OCI-LY1 (cell line): ENCODE measurements around the gene NEURL1.
"Not testable (repeated sequence)": the region's sequence is repeated elsewhere in the genome, so short reads cannot be mapped to it uniquely, and the experiment has no call there.

Experiments used
- H2AFZ ChIP-seq: fragments of 200-600 bp; sonication (generic), shearing (Covaris generic); 2 replicates; pipeline ENCODE4 v1.6.0; 2014; ENCODE audit warnings: antibody characterized with exemption, mild to moderate bottlenecking, low read length
- H3F3A ChIP-seq: fragments of 200-600 bp; sonication (generic), shearing (Covaris generic); 2 replicates; pipeline ENCODE4 v1.6.0; 2014; ENCODE audit warnings: mild to moderate bottlenecking, antibody characterized with exemption, low read length, moderate library complexity; ENCODE audit not compliant: insufficient read depth
- H3K27ac ChIP-seq: fragments of 200-600 bp; sonication (generic); 2 replicates; pipeline ENCODE4 v1.5.1; 2014; ENCODE audit warnings: low read length, mixed run types, mild to moderate bottlenecking, low read depth; ENCODE audit not compliant: poor library complexity, severe bottlenecking
- H3K27me3 ChIP-seq: fragments of 200-600 bp; sonication (generic); 2 replicates; pipeline ENCODE4 v1.6.0; 2014; ENCODE audit warnings: antibody characterized with exemption, mild to moderate bottlenecking, low read length, moderate library complexity; ENCODE audit not compliant: insufficient read depth
- H3K36me3 ChIP-seq: fragments of 200-600 bp; sonication (generic); 2 replicates; pipeline ENCODE4 v1.6.1; 2014; ENCODE audit warnings: mild to moderate bottlenecking, antibody characterized with exemption, low read length, moderate library complexity, mixed read lengths; ENCODE audit not compliant: insufficient read depth
- H3K4me1 ChIP-seq: fragments of 200-600 bp; sonication (generic); 2 replicates; pipeline ENCODE4 v1.5.1; 2014; ENCODE audit warnings: mild to moderate bottlenecking, low read length, moderate library complexity; ENCODE audit not compliant: insufficient read depth, severe bottlenecking
- H3K4me2 ChIP-seq: fragments of 200-600 bp; sonication (generic), shearing (Covaris generic); 2 replicates; pipeline ENCODE4 v1.6.1; 2014; ENCODE audit warnings: low read length
- H3K4me3 ChIP-seq: fragments of 200-600 bp; sonication (generic); 2 replicates; pipeline ENCODE4 v1.5.1; 2014; ENCODE audit warnings: low read length, low read depth, mild to moderate bottlenecking, mixed read lengths; ENCODE audit not compliant: poor library complexity, severe bottlenecking
- H3K79me2 ChIP-seq: fragments of 200-600 bp; shearing (Covaris generic); 2 replicates; pipeline ENCODE4 v1.6.1; 2016; ENCODE audit warnings: mixed run types, low read length, mixed read lengths; ENCODE audit not compliant: insufficient read depth
- H3K9ac ChIP-seq: fragments of 200-600 bp; sonication (generic), shearing (Covaris generic); 2 replicates; pipeline ENCODE4 v1.6.1; 2014; ENCODE audit warnings: mild to moderate bottlenecking, low read length, mixed read lengths
- H3K9me2 ChIP-seq: fragments of 200-600 bp; sonication (generic), shearing (Covaris generic); 2 replicates; pipeline ENCODE4 v1.6.1; 2014; ENCODE audit warnings: low read depth, mild to moderate bottlenecking, low read length, mixed read lengths
- H3K9me3 ChIP-seq: fragments of 200-600 bp; shearing (Covaris generic); 2 replicates; pipeline ENCODE4 v1.6.1; 2014; ENCODE audit warnings: low read length, mixed read lengths
- H4K20me1 ChIP-seq: fragments of 200-600 bp; sonication (generic), shearing (Covaris generic); 2 replicates; pipeline ENCODE4 v1.6.0; 2016; ENCODE audit warnings: mild to moderate bottlenecking, low read length; ENCODE audit not compliant: insufficient read depth
- EZH2 ChIP-seq: fragments of 200-600 bp; sonication (generic), shearing (Covaris generic); IDR thresholded peaks from 2 replicates; pipeline ENCODE4 v1.8.0; 2017; ENCODE audit warnings: borderline replicate concordance, mixed run types, mild to moderate bottlenecking, antibody characterized with exemption, low read length, moderate library complexity, mixed read lengths
- TF ChIP-seq, protein P1 (sequence below): fragments of 200-600 bp; sonication (generic), shearing (Covaris generic); IDR thresholded peaks from 2 replicates; pipeline ENCODE4 v1.5.1; 2017; ENCODE audit warnings: mild to moderate bottlenecking, antibody characterized with exemption, low read length, moderate library complexity, mixed read lengths

NEURL1 gene

GRCh38 chr10:103500481-103500880 is 7.0 kb downstream of the NEURL1 start:
- no peak overlapping the region for H2AFZ ChIP-seq
- no peak for TF ChIP-seq EZH2
- TF ChIP-seq, protein P1, sequence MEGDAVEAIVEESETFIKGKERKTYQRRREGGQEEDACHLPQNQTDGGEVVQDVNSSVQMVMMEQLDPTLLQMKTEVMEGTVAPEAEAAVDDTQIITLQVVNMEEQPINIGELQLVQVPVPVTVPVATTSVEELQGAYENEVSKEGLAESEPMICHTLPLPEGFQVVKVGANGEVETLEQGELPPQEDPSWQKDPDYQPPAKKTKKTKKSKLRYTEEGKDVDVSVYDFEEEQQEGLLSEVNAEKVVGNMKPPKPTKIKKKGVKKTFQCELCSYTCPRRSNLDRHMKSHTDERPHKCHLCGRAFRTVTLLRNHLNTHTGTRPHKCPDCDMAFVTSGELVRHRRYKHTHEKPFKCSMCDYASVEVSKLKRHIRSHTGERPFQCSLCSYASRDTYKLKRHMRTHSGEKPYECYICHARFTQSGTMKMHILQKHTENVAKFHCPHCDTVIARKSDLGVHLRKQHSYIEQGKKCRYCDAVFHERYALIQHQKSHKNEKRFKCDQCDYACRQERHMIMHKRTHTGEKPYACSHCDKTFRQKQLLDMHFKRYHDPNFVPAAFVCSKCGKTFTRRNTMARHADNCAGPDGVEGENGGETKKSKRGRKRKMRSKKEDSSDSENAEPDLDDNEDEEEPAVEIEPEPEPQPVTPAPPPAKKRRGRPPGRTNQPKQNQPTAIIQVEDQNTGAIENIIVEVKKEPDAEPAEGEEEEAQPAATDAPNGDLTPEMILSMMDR: no peak
- no peaks in the 10 kb centered on the region for H3K79me2 ChIP-seq
- H4K20me1 ChIP-seq: no peaks in the 10 kb centered on the region
- H3K27ac ChIP-seq: no peak overlapping the region
- H3K27me3 ChIP-seq: no peaks in the 10 kb centered on the region; the same call in 1 of the 2 replicates
- no peak overlapping the region for H3K4me2 ChIP-seq
- H3K9ac ChIP-seq: no peak overlapping the region
- H3F3A ChIP-seq: no peaks in the 10 kb centered on the region
- H3K36me3 ChIP-seq: no peaks in the 10 kb centered on the region
- H3K9me2 ChIP-seq: no peaks in the 10 kb centered on the region
- H3K9me3 ChIP-seq: no peaks in the 10 kb centered on the region
- H3K4me1 ChIP-seq: no peaks in the 10 kb centered on the region
- no peak overlapping the region for H3K4me3 ChIP-seq

GRCh38 chr10:103501186-103501585 is 7.7 kb downstream of the NEURL1 start:
- H3K9me2 ChIP-seq: no peaks in the 10 kb centered on the region
- H3K4me1 ChIP-seq: no peaks in the 10 kb centered on the region
- H3K79me2 ChIP-seq: no peaks in the 10 kb centered on the region
- H3K27me3 ChIP-seq: peaks cover 5% of the 10 kb centered on the region; the same call in 1 of the 2 replicates
- H3K4me3 ChIP-seq: no peak overlapping the region
- H3K36me3 ChIP-seq: no peaks in the 10 kb centered on the region
- H3K4me2 ChIP-seq: no peak overlapping the region
- H3K27ac ChIP-seq: no peak overlapping the region
- H3F3A ChIP-seq: no peaks in the 10 kb centered on the region
- no peaks in the 10 kb centered on the region for H4K20me1 ChIP-seq
- H3K9me3 ChIP-seq: no peaks in the 10 kb centered on the region
- no peak overlapping the region for H2AFZ ChIP-seq
- TF ChIP-seq, protein P1: no peak
- no peak overlapping the region for H3K9ac ChIP-seq

GRCh38 chr10:103502849-103503660 is 9.6 kb downstream of the NEURL1 start:
- Histone ChIP-seq H3K9me3 (no peaks in the 10 kb centered on the region), H3K4me2 (no peak overlapping the region), H3K4me1 (no peaks in the 10 kb centered on the region), H3K36me3 (no peaks in the 10 kb centered on the region), H3K27ac (no peak overlapping the region), H3F3A (no peaks in the 10 kb centered on the region), H3K79me2 (no peaks in the 10 kb centered on the region), H3K9ac (no peak overlapping the region), H2AFZ (no peak overlapping the region), H3K27me3 (peaks cover 5% of the 10 kb centered on the region), H4K20me1 (no peaks in the 10 kb centered on the region), H3K9me2 (no peaks in the 10 kb centered on the region), H3K4me3 (no peak overlapping the region)
- no peak for TF ChIP-seq EZH2
- TF ChIP-seq, protein P1: no peak

DNA sequence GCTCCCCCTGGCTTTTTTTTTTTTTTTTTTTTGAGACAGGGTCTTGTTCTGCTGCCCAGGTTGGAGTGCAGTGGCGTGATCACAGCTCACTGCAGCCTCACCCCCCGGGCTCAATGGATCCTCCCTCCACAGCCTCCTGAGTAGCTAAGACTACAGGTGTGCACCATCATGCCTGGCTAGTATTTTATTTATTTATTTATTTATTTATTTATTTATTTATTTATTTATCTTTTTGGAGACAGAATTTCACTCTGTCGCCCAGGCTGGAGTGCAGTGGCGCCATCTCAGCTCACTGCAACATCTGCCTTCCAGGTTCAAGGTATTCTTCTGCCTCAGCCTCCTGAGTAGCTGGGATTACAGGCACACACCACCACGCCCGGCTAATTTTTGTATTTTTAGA is 10.3 kb downstream of the NEURL1 start:
- H3K27me3 ChIP-seq, H3K9me2 ChIP-seq, H3K4me2 ChIP-seq, H4K20me1 ChIP-seq, H3K36me3 ChIP-seq, H3K79me2 ChIP-seq, H3K4me1 ChIP-seq, H3K9ac ChIP-seq, H2AFZ ChIP-seq, H3F3A ChIP-seq, H3K4me3 ChIP-seq, H3K9me3 ChIP-seq, H3K27ac ChIP-seq: not testable (repeated sequence)
